Smooth muscle cell (in vitro differentiated cells): ENCODE data around the gene HMCN2. TPM values are rescaled to one million over a fixed set of nuclear protein-coding genes. Genes with fewer than 3 reads are reported as not detected.

Source experiments
- DNase-seq: peaks from one replicate; lab custom pipeline; 2025; ENCODE audit not compliant: unreplicated experiment; lab: John Stamatoyannopoulos, UW
- H2AFZ ChIP-seq: fragments of 200-600 bp; sonication (generic); 2 replicates; pipeline ENCODE4 v1.6.0; 2016; ENCODE audit warnings: antibody characterized with exemption, low read depth, mild to moderate bottlenecking
- H3F3A ChIP-seq: fragments of 200-600 bp; sonication (generic); 2 replicates; pipeline ENCODE4 v1.6.0; 2017; ENCODE audit warnings: antibody characterized with exemption, low read depth
- H3K27ac ChIP-seq: fragments of 200-600 bp; sonication (generic); 2 replicates; pipeline ENCODE4 v1.5.1; 2016; ENCODE audit warnings: low read depth, mild to moderate bottlenecking
- H3K27me3 ChIP-seq: fragments of 200-600 bp; sonication (generic); 2 replicates; pipeline ENCODE4 v1.6.1; 2016; ENCODE audit warnings: low read depth, mild to moderate bottlenecking
- H3K36me3 ChIP-seq: fragments of 200-600 bp; sonication (generic); 2 replicates; pipeline ENCODE4 v1.5.1; 2016; ENCODE audit warnings: low read depth
- H3K4me1 ChIP-seq: fragments of 200-600 bp; sonication (generic); 2 replicates; pipeline ENCODE4 v1.5.1; 2016; ENCODE audit warnings: low read depth
- H3K4me2 ChIP-seq: fragments of 200-600 bp; sonication (generic); 2 replicates; pipeline ENCODE4 v1.6.0; 2016; ENCODE audit warnings: mild to moderate bottlenecking
- H3K4me3 ChIP-seq: fragments of 200-600 bp; sonication (generic); 2 replicates; pipeline ENCODE4 v1.5.1; 2016; ENCODE audit warnings: mild to moderate bottlenecking
- H3K79me2 ChIP-seq: fragments of 200-600 bp; sonication (generic); 2 replicates; pipeline ENCODE4 v1.6.0; 2016; ENCODE audit warnings: low read depth, mild to moderate bottlenecking
- H3K9ac ChIP-seq: fragments of 200-600 bp; sonication (generic); 2 replicates; pipeline ENCODE4 v1.6.0; 2016; ENCODE audit warnings: low read depth
- H3K9me3 ChIP-seq: fragments of 200-600 bp; sonication (generic); replicated peaks from 2 replicates; pipeline ENCODE4 v1.5.1; 2016; ENCODE audit warnings: low read depth
- H4K20me1 ChIP-seq: fragments of 200-600 bp; sonication (generic); 2 replicates; pipeline ENCODE4 v1.6.0; 2016; ENCODE audit warnings: low read depth
- WGBS: methylation state at CpG from one replicate; pipeline ENCODE4 v1.1.7; 2016; ENCODE audit warnings: low lambda C conversion rate; 5-methylcytosine and 5-hydroxymethylcytosine counted together
- polyA plus RNA-seq: library from polyadenylated mRNA; unstranded; fragments of >200 nt; fragmentation: Nextera tagmentation; extraction: Ambion mirVana; gene quantifications from 2 replicates; pipeline ENCODE4 v1.2.1, GENCODE V29; 2016
- total RNA-seq: library from RNA; depleted of rRNA; stranded (reverse); fragments of >200 nt; gene quantifications from 2 replicates; pipeline ENCODE4 v1.2.3, GENCODE V29; 2014
- TF ChIP-seq, protein P1 (sequence below): fragments of 200-600 bp; sonication (generic); IDR thresholded peaks from 2 replicates; pipeline ENCODE4 v1.5.1; 2017; ENCODE audit warnings: borderline replicate concordance, mild to moderate bottlenecking, antibody characterized with exemption; ENCODE audit not compliant: insufficient read depth, poor library complexity, severe bottlenecking

HMCN2 gene
- total and polyA plus RNA-seq, 2 experiments from 2014 or later: under 0.01 TPM; not detected in 1

- TF ChIP-seq, protein P1, sequence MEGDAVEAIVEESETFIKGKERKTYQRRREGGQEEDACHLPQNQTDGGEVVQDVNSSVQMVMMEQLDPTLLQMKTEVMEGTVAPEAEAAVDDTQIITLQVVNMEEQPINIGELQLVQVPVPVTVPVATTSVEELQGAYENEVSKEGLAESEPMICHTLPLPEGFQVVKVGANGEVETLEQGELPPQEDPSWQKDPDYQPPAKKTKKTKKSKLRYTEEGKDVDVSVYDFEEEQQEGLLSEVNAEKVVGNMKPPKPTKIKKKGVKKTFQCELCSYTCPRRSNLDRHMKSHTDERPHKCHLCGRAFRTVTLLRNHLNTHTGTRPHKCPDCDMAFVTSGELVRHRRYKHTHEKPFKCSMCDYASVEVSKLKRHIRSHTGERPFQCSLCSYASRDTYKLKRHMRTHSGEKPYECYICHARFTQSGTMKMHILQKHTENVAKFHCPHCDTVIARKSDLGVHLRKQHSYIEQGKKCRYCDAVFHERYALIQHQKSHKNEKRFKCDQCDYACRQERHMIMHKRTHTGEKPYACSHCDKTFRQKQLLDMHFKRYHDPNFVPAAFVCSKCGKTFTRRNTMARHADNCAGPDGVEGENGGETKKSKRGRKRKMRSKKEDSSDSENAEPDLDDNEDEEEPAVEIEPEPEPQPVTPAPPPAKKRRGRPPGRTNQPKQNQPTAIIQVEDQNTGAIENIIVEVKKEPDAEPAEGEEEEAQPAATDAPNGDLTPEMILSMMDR: no peak
- Histone ChIP-seq H3K79me2 (no peaks in the 10 kb centered on the region), H3K9ac (no peak overlapping the region), H3K4me2 (no peak overlapping the region), H3F3A (no peaks in the 10 kb centered on the region), H3K27me3 (no peaks in the 10 kb centered on the region), H3K4me3 (no peak overlapping the region), H3K4me1 (no peaks in the 10 kb centered on the region), H3K9me3 (no peaks in the 10 kb centered on the region), H4K20me1 (no peaks in the 10 kb centered on the region), H3K36me3 (no peaks in the 10 kb centered on the region), H2AFZ (no peak overlapping the region), H3K27ac (no peak overlapping the region)
- no peak for DNase-seq
- 84% methylated on average over 10 of the region's 10 CpGs for WGBS
Measured at GRCh38 chr9:130406278-130406895, 140.8 kb downstream of the HMCN2 start.

DNA sequence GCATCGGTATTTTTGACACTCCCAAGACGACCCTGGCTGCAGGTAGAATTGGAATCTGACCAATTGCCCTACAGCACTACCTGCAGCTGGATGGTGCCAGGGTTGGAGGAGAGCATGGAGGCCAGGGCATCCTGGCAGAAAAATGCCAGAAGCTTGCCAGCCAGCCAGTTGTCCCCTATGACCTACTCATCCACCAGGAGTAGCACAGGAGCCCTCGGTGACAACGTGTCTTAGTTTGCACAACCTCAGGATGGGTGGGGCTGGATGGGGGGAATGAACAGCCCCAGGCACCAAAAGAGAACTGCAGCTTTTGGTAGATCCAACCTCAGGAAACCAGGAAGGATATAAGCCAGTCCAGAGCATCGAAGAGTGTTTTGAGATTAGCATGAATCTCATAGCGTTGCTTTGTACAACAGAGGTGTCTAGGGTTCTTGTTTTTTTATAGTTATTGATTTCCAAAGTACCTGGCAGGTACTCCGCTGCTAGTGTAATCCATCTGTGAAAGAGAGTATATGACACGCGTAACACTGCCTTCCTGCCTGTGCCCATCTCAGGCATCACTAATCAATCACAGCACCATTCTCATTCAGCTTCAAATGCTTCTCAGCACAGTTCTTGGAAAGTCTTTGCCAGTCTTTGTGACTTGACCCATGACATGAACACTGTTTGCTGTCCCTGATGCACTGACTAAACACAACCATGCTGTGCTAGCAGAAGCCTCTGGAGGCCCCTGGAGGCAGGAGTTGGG lies 142.5 kb downstream of the HMCN2 start:
- Histone ChIP-seq H3K36me3 (no peaks in the 10 kb centered on the region), H3K9ac (no peak overlapping the region), H4K20me1 (no peaks in the 10 kb centered on the region), H3K4me1 (no peaks in the 10 kb centered on the region), H2AFZ (no peak overlapping the region), H3K4me2 (no peak overlapping the region), H3K27me3 (no peaks in the 10 kb centered on the region), H3K9me3 (no peaks in the 10 kb centered on the region), H3K4me3 (no peak overlapping the region), H3K27ac (no peak overlapping the region), H3K79me2 (no peaks in the 10 kb centered on the region), H3F3A (no peaks in the 10 kb centered on the region)
- TF ChIP-seq, protein P1: no peak
- WGBS: 84% methylated on average over 9 of the region's 9 CpGs
- no peak for DNase-seq

DNA sequence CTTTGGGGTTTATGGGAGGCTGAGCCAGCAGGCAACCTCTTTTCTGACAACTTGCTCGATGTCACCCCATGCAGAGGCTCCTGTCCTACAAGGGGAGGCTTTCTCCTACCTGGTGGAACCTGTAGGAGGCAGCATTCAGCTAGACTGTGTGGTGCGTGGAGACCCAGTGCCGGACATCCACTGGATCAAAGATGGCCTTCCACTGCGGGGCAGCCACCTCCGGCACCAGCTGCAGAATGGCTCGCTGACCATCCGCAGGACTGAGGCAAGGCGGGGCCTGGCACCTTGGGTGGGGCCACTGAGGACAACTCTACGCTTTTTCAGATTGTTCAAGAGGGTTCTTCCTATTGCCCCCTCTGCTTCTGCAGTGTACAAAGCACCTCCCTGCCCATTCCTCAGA lies 143.1 kb downstream of the HMCN2 start:
- Histone ChIP-seq H3K4me3 (no peak overlapping the region), H3K36me3 (no peaks in the 10 kb centered on the region), H2AFZ (no peak overlapping the region), H3K4me2 (no peak overlapping the region), H3K9me3 (no peaks in the 10 kb centered on the region), H3K27ac (no peak overlapping the region), H3F3A (no peaks in the 10 kb centered on the region), H3K9ac (no peak overlapping the region), H3K27me3 (no peaks in the 10 kb centered on the region), H4K20me1 (no peaks in the 10 kb centered on the region), H3K79me2 (no peaks in the 10 kb centered on the region), H3K4me1 (no peaks in the 10 kb centered on the region)
- no peak for DNase-seq
- 88% methylated on average over 9 of the region's 9 CpGs for WGBS
- TF ChIP-seq, protein P1: no peak
